HG02852 (cell line): ENCODE measurements around the gene SLC48A1.
"Not testable (repeated sequence)": the region's sequence is repeated elsewhere in the genome, so short reads cannot be mapped to it uniquely, and the experiment has no call there.

ENCODE experiments used
- ATAC-seq: cut with Tn5 transposase; IDR thresholded peaks from one replicate; pipeline ENCODE4 v1.9.1; 2021; ENCODE audit warnings: mild to moderate bottlenecking, moderate library complexity; ENCODE audit not compliant: unreplicated experiment

The SLC48A1 gene

GRCh38 chr12:47808050-47808449 is 35.0 kb downstream of the SLC48A1 start:
- peak; percentile 37 for ATAC-seq

GRCh38 chr12:47808574-47809365 is 35.7 kb downstream of the SLC48A1 start:
- ATAC-seq = no peak

- ATAC-seq = not testable (repeated sequence)
Observed at GRCh38 chr12:47809518-47809917, 36.5 kb downstream of the SLC48A1 start.

- ATAC-seq = no peak
Observed at GRCh38 chr12:47811072-47811396, 38.0 kb downstream of the SLC48A1 start.

- no peak for ATAC-seq
Observed at GRCh38 chr12:47811581-47812484, 38.8 kb downstream of the SLC48A1 start.

GRCh38 chr12:47812797-47813510 is 39.9 kb downstream of the SLC48A1 start:
- ATAC-seq = peak; percentile 73

- peak; percentile 33 for ATAC-seq
Observed at GRCh38 chr12:47813511-47814196, 40.6 kb downstream of the SLC48A1 start.

- ATAC-seq = no peak
Observed at GRCh38 chr12:47814539-47815170, 41.6 kb downstream of the SLC48A1 start.

GRCh38 chr12:47815447-47815846 is 42.4 kb downstream of the SLC48A1 start:
- ATAC-seq = not testable (repeated sequence)

- ATAC-seq = no peak
Observed at GRCh38 chr12:47816403-47817271, 43.6 kb downstream of the SLC48A1 start.

- ATAC-seq = no peak
Observed at GRCh38 chr12:47817272-47818006, 44.4 kb downstream of the SLC48A1 start.

- no peak for ATAC-seq
Observed at GRCh38 chr12:47818007-47818376, 45.0 kb downstream of the SLC48A1 start.

- peak; percentile 3 for ATAC-seq
Observed at GRCh38 chr12:47818467-47819137, 45.6 kb downstream of the SLC48A1 start.

- peak; percentile 36 for ATAC-seq
Observed at GRCh38 chr12:47819138-47819895, 46.3 kb downstream of the SLC48A1 start.

GRCh38 chr12:47819896-47820630 is 47.0 kb downstream of the SLC48A1 start, which contains the start of gene HDAC7:
Gene HDAC7 (minus strand): TSS chr12:47819903. CDS start chr12:47819785, 118 bp downstream.
- peak; percentile 50 for ATAC-seq

GRCh38 chr12:47820631-47821345 is 47.8 kb downstream of the SLC48A1 start:
- no peak for ATAC-seq
